AG09309 (cell line): Measurements from ENCODE around the gene PCP4.

Experiments
- DNase-seq: peaks from one replicate; pipeline ENCODE4 v3.0.0-alpha.2; 2010; ENCODE audit warnings: low read depth
- H3K4me3 ChIP-seq: 2 replicates; pipeline ENCODE4 v1.5.1; 2011; ENCODE audit warnings: mild to moderate bottlenecking, low read depth, low read length, moderate library complexity; ENCODE audit not compliant: control insufficient read depth
- CTCF ChIP-seq: IDR thresholded peaks from 2 replicates; pipeline ENCODE4 v1.5.1; 2011; ENCODE audit warnings: mild to moderate bottlenecking, low read depth, low read length, inconsistent platforms; ENCODE audit not compliant: insufficient read depth, control insufficient read depth; ENCODE audit errors: missing control alignments

The PCP4 gene

DNA sequence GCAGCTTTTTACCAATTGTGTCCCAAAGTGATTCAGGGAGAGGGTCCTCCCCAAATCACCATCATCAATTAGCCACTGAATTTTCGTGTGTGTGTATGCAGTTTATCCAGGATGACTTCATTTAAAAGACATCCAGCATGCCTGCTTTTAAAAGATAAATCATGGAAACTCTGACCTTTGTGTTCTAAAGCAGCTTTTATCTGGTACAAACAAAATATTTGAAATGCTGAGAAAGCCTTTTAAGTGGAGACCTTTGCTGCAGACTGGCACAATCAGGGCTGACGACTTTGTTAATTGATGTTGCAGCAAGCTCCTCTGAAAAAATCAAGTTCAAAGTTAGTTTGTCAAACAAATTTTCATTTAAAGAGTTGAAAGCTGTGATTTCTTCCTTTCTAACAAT, 104.7 kb downstream of the PCP4 start:
- no peak for DNase-seq
- no peak for TF ChIP-seq CTCF

GRCh38 chr21:39972471-39972870, 105.2 kb downstream of the PCP4 start:
- no peak for DNase-seq
- TF ChIP-seq CTCF = no peak
- no peak overlapping the region for H3K4me3 ChIP-seq

More for the DNA sequence above, 104.7 kb downstream of the PCP4 start:
- no peak overlapping the region for H3K4me3 ChIP-seq

- TF ChIP-seq CTCF = no peak
- H3K4me3 ChIP-seq = no peak overlapping the region
- DNase-seq = no peak
These were observed 105.9 kb downstream of the PCP4 start for GRCh38 chr21:39972976-39973770.

DNA sequence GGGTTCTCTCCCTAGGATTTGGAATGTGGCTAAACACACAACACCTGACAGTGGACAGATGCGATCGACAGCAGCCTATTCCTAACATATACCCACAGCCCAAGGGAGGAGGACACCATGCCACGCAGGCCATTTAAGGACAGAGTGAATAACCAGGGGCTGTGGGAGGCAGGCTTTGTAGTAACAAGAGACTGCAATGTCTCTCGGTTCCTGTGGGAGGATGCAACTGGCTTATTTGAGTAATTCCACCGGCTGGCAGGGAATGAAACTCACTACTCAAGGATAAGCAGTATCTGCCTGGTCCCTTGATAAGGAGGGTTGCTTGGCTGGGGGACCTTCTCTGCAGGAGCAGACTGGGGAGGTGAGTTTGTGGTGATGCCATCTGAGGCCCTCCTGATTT, 109.6 kb downstream of the PCP4 start:
- TF ChIP-seq CTCF = no peak
- H3K4me3 ChIP-seq = no peak overlapping the region
- DNase-seq = no peak
